Osteocyte (in vitro differentiated cells): ENCODE data around the gene NFIA. TPM values are rescaled to one million over a fixed set of nuclear protein-coding genes. Genes with fewer than 3 reads are reported as not detected.

ENCODE experiments used
- DNase-seq: peaks from one replicate; pipeline ENCODE4 v3.0.0; 2021; ENCODE audit warnings: mixed read lengths; ENCODE audit not compliant: unreplicated experiment; ENCODE audit errors: extremely low spot score
- H3K27ac Mint-ChIP-seq: one replicate; pipeline ENCODE4 v1.8.0; 2021; ENCODE audit warnings: mild to moderate bottlenecking, mixed read lengths; ENCODE audit not compliant: unreplicated experiment
- H3K27me3 Mint-ChIP-seq: one replicate; pipeline ENCODE4 v1.8.0; 2021; ENCODE audit warnings: mixed read lengths; ENCODE audit not compliant: unreplicated experiment
- H3K36me3 Mint-ChIP-seq: one replicate; pipeline ENCODE4 v1.8.0; 2021; ENCODE audit warnings: mixed read lengths; ENCODE audit not compliant: unreplicated experiment
- H3K4me1 Mint-ChIP-seq: one replicate; pipeline ENCODE4 v1.8.0; 2021; ENCODE audit warnings: mixed read lengths; ENCODE audit not compliant: unreplicated experiment
- H3K4me3 Mint-ChIP-seq: one replicate; pipeline ENCODE4 v1.8.0; 2021; ENCODE audit warnings: mild to moderate bottlenecking, moderate library complexity, mixed read lengths; ENCODE audit not compliant: unreplicated experiment
- H3K9me3 Mint-ChIP-seq: one replicate; pipeline ENCODE4 v1.8.0; 2021; ENCODE audit warnings: mixed read lengths; ENCODE audit not compliant: unreplicated experiment
- total RNA-seq: library from RNA; stranded (reverse); gene quantifications from 2 replicates; pipeline ENCODE4 v1.2.1, GENCODE V29; 2021
- TF ChIP-seq, protein P1 (sequence below): fragments of 200-600 bp; sonication (generic); IDR thresholded peaks from 2 replicates; pipeline ENCODE4 v1.5.0; 2021; ENCODE audit warnings: antibody characterized with exemption, mild to moderate bottlenecking, moderate library complexity

The NFIA gene
- total RNA-seq, 1 donor from 2014 or later = 46.7 TPM

DNA sequence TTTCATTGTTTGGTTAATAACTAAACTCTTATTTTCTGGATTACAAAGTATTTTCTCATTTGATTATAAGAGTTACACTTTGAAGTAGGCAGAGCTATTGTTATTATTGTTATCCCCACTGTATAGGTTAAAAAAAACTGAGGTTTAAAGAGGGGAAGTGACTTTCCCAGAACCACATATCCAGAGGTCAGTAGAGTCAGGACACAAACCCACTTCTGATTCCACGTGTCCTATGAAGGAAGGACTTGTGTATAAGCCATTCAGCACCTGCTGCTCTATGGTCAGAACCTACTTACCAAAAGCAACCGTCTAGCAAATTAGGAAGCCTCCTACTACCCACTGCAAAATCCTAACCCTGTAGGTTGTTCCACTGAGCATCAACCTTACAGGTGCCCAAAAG lies 351.3 kb downstream of the NFIA start:
- DNase-seq = no peak
- Mint-ChIP-seq H3K4me1 (peaks cover 2% of the 10 kb centered on the region), H3K36me3 (peaks cover 6% of the 10 kb centered on the region), H3K4me3 (no peak overlapping the region), H3K9me3 (no peaks in the 10 kb centered on the region), H3K27ac (no peak overlapping the region), H3K27me3 (no peaks in the 10 kb centered on the region)
- TF ChIP-seq, protein P1, sequence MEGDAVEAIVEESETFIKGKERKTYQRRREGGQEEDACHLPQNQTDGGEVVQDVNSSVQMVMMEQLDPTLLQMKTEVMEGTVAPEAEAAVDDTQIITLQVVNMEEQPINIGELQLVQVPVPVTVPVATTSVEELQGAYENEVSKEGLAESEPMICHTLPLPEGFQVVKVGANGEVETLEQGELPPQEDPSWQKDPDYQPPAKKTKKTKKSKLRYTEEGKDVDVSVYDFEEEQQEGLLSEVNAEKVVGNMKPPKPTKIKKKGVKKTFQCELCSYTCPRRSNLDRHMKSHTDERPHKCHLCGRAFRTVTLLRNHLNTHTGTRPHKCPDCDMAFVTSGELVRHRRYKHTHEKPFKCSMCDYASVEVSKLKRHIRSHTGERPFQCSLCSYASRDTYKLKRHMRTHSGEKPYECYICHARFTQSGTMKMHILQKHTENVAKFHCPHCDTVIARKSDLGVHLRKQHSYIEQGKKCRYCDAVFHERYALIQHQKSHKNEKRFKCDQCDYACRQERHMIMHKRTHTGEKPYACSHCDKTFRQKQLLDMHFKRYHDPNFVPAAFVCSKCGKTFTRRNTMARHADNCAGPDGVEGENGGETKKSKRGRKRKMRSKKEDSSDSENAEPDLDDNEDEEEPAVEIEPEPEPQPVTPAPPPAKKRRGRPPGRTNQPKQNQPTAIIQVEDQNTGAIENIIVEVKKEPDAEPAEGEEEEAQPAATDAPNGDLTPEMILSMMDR = no peak

GRCh38 chr1:61434276-61434675 lies 351.9 kb downstream of the NFIA start:
- no peaks in the 10 kb centered on the region for H3K27me3 Mint-ChIP-seq
- H3K9me3 Mint-ChIP-seq = no peaks in the 10 kb centered on the region
- peaks cover 6% of the 10 kb centered on the region for H3K36me3 Mint-ChIP-seq
- peaks cover 4% of the 10 kb centered on the region for H3K4me1 Mint-ChIP-seq
- no peak for DNase-seq
- no peak overlapping the region for H3K27ac Mint-ChIP-seq
- no peak overlapping the region for H3K4me3 Mint-ChIP-seq
- TF ChIP-seq, protein P1 = no peak

DNA sequence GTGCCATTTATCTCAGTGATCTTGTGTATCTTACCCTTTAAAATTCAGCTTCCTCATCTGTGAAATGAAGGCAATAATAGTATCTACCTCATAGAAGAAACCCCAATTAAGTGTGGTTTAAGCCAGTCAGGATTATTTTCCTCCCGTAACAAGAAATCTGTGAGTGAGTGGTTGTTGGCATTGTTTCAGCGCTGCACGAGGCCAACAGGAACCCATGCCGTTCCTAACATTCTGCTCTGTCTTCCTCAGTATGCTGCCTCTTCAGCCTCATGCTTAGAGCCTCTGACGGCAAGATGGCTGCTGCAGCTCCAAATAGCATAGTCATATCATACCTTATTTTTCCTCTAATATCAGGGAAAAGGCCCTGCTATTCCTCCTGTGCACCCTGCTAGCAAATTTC lies 352.9 kb downstream of the NFIA start:
- peaks cover 12% of the 10 kb centered on the region for H3K36me3 Mint-ChIP-seq
- H3K4me3 Mint-ChIP-seq = no peak overlapping the region
- TF ChIP-seq, protein P1 = no peak
- peaks cover 4% of the 10 kb centered on the region for H3K4me1 Mint-ChIP-seq
- H3K27me3 Mint-ChIP-seq = no peaks in the 10 kb centered on the region
- no peak for DNase-seq
- H3K27ac Mint-ChIP-seq = no peak overlapping the region
- H3K9me3 Mint-ChIP-seq = no peaks in the 10 kb centered on the region

DNA sequence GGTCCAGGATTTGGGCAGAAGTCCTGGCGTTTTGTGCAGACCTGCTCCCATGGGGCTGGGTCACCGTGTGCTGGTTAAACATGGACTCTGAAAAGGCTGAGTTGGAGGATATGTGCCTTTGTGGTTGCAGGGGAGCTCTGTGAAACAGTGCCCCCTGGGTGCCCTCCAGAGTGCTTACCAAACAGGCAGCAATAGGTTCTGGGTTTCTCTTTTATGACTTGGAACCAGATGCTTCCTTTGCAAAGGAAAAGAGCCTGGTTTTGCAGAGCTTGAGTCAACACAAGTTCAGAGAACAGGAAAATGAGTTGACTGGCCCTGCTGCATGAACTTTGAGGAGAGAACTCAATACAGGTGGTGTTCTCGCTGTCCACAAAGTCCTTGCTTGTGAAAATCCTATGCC lies 353.7 kb downstream of the NFIA start:
- DNase-seq = no peak
- H3K27ac Mint-ChIP-seq = no peak overlapping the region
- TF ChIP-seq, protein P1 = no peak
- no peaks in the 10 kb centered on the region for H3K27me3 Mint-ChIP-seq
- no peak overlapping the region for H3K4me3 Mint-ChIP-seq
- H3K4me1 Mint-ChIP-seq = peaks cover 4% of the 10 kb centered on the region
- peaks cover 17% of the 10 kb centered on the region for H3K36me3 Mint-ChIP-seq
- no peaks in the 10 kb centered on the region for H3K9me3 Mint-ChIP-seq

GRCh38 chr1:61436491-61437120 lies 354.2 kb downstream of the NFIA start:
- H3K9me3 Mint-ChIP-seq = no peaks in the 10 kb centered on the region
- no peak for DNase-seq
- H3K27ac Mint-ChIP-seq = no peak overlapping the region
- peaks cover 5% of the 10 kb centered on the region for H3K4me1 Mint-ChIP-seq
- peaks cover 17% of the 10 kb centered on the region for H3K36me3 Mint-ChIP-seq
- H3K27me3 Mint-ChIP-seq = no peaks in the 10 kb centered on the region
- no peak overlapping the region for H3K4me3 Mint-ChIP-seq
- TF ChIP-seq, protein P1 = no peak
